HepG2 (cell line): Measurements from ENCODE around the gene LGI4. TPM values are rescaled to one million over a fixed set of nuclear protein-coding genes. Genes with fewer than 3 reads are reported as not detected.
A peak's percentile ranks its signal among the peaks of the same experiment; 100 is the strongest.

Source experiments
- ARNTL ChIP-seq: sonication (generic); formaldehyde crosslinking; IDR thresholded peaks from 2 replicates; pipeline ENCODE4 v1.4.0; 2020; ENCODE audit warnings: mild to moderate bottlenecking, missing genetic modification reagents
- ELF3 ChIP-seq: IDR thresholded peaks from 2 replicates; pipeline ENCODE4 v1.6.1; 2016; ENCODE audit warnings: missing genetic modification reagents, missing compliant biosample characterization
- HCFC1 ChIP-seq: fragments of 150-350 bp; IDR thresholded peaks from 2 replicates; pipeline ENCODE4 v1.6.1; 2014; ENCODE audit warnings: low read depth, low read length
- HNF4A ChIP-seq: sonication (generic); formaldehyde crosslinking; IDR thresholded peaks from 2 replicates; pipeline ENCODE4 v1.4.0; 2020; ENCODE audit warnings: missing genetic modification reagents
- MED1 ChIP-seq: sonication (generic); formaldehyde crosslinking; IDR thresholded peaks from 2 replicates; pipeline ENCODE4 v1.4.0; 2020; ENCODE audit warnings: missing genetic modification reagents
- RAD21 ChIP-seq: fragments of 450-650 bp; formaldehyde crosslinking; IDR thresholded peaks from 2 replicates; pipeline ENCODE4 v1.5.0; 2020; ENCODE audit warnings: mild to moderate bottlenecking
- REXO4 ChIP-seq: sonication (generic); formaldehyde crosslinking; IDR thresholded peaks from 2 replicates; pipeline ENCODE4 v1.8.0; 2022; ENCODE audit warnings: missing genetic modification reagents, mild to moderate bottlenecking, borderline replicate concordance
- RXRB ChIP-seq: IDR thresholded peaks from 2 replicates; pipeline ENCODE4 v1.6.1; 2016; ENCODE audit warnings: borderline replicate concordance, missing genetic modification reagents, missing compliant biosample characterization
- SMAD3 ChIP-seq: sonication (generic); formaldehyde crosslinking; IDR thresholded peaks from 2 replicates; pipeline ENCODE4 v1.4.0; 2020; ENCODE audit warnings: missing genetic modification reagents
- SP2 ChIP-seq: sonication (generic); formaldehyde crosslinking; IDR thresholded peaks from 2 replicates; pipeline ENCODE4 v1.5.1; 2020; ENCODE audit warnings: mild to moderate bottlenecking, missing genetic modification reagents
- TEAD3 ChIP-seq: optimal IDR thresholded peaks from 2 replicates; pipeline ENCODE3; 2016; ENCODE audit warnings: borderline replicate concordance
- ZBTB20 ChIP-seq: sonication (generic); formaldehyde crosslinking; IDR thresholded peaks from 2 replicates; pipeline ENCODE4 v1.8.1; 2023; ENCODE audit warnings: missing genetic modification reagents, low read depth, mild to moderate bottlenecking, borderline replicate concordance
- ZFP41 ChIP-seq: sonication (generic); formaldehyde crosslinking; IDR thresholded peaks from 2 replicates; pipeline ENCODE4 v1.4.0; 2020; ENCODE audit warnings: mild to moderate bottlenecking, missing genetic modification reagents, borderline replicate concordance
- ZKSCAN5 ChIP-seq: sonication (generic); formaldehyde crosslinking; IDR thresholded peaks from 2 replicates; pipeline ENCODE4 v1.5.1; 2020; ENCODE audit warnings: mild to moderate bottlenecking, missing genetic modification reagents
- ZNF501 ChIP-seq: sonication (generic); formaldehyde crosslinking; IDR thresholded peaks from 2 replicates; pipeline ENCODE4 v1.5.1; 2020; ENCODE audit warnings: mild to moderate bottlenecking, moderate library complexity, missing genetic modification reagents
- ZNF556 ChIP-seq: sonication (generic); formaldehyde crosslinking; IDR thresholded peaks from 2 replicates; pipeline ENCODE4 v1.4.0; 2020; ENCODE audit warnings: mild to moderate bottlenecking, missing genetic modification reagents, borderline replicate concordance
- ZNF629 ChIP-seq: sonication (generic); formaldehyde crosslinking; conservative IDR thresholded peaks from 2 replicates; pipeline ENCODE4 v1.5.0; 2020; ENCODE audit warnings: missing genetic modification reagents
- ZNF674 ChIP-seq: sonication (generic); formaldehyde crosslinking; IDR thresholded peaks from 2 replicates; pipeline ENCODE4 v1.5.0; 2020; ENCODE audit warnings: low read depth, mild to moderate bottlenecking, missing genetic modification reagents
- ZNF703 ChIP-seq: sonication (generic); formaldehyde crosslinking; IDR thresholded peaks from 2 replicates; pipeline ENCODE4 v1.5.1; 2020; ENCODE audit warnings: missing genetic modification reagents, mild to moderate bottlenecking, moderate library complexity, borderline replicate concordance
- ZNF788 ChIP-seq: sonication (generic); formaldehyde crosslinking; IDR thresholded peaks from 2 replicates; pipeline ENCODE4 v1.5.0; 2020; ENCODE audit warnings: mild to moderate bottlenecking, missing genetic modification reagents, borderline replicate concordance
- ZSCAN25 ChIP-seq: sonication (generic); formaldehyde crosslinking; IDR thresholded peaks from 2 replicates; pipeline ENCODE4 v1.8.0; 2022; ENCODE audit warnings: mild to moderate bottlenecking, missing genetic modification reagents
- polyA plus RNA-seq, 8 experiments: library from polyadenylated mRNA; depleted of rRNA in 3 of 8; stranded (reverse) in 7 of 8; unstranded in 1 of 8; fragments of >200 nt; fragmentation: Illumina TruSeq in 4 of 8; extraction: Trizol in 4 of 8; gene quantifications; 2 replicates each; pipeline versions ENCODE4 v1.2.1 to v1.2.3, GENCODE V29; 2011 to 2016; ENCODE audit warnings: low read depth in 4 of 8, missing spikeins in 1 of 8, mixed read lengths in 1 of 8; ENCODE audit not compliant: insufficient read depth in 1 of 8
- total RNA-seq, 5 experiments: library from RNA; depleted of rRNA; stranded (reverse); fragments of >200 nt; fragmentation: Illumina TruSeq; extraction: Trizol; gene quantifications; 2 replicates each; pipeline ENCODE4 v1.2.3, GENCODE V29; 2016; ENCODE audit warnings: low read depth in 1 of 5
- TF ChIP-seq, protein P1 (sequence below): sonication (generic); formaldehyde crosslinking; IDR thresholded peaks from 2 replicates; pipeline ENCODE4 v1.8.0; 2022; ENCODE audit warnings: mild to moderate bottlenecking, missing genetic modification reagents
- TF ChIP-seq, protein P2 (sequence below): sonication (generic); formaldehyde crosslinking; IDR thresholded peaks from 2 replicates; pipeline ENCODE4 v1.5.1; 2020; ENCODE audit warnings: mild to moderate bottlenecking, missing genetic modification reagents, borderline replicate concordance
- TF ChIP-seq, protein P3 (sequence below): sonication (generic); formaldehyde crosslinking; IDR thresholded peaks from 2 replicates; pipeline ENCODE4 v1.4.0; 2020; ENCODE audit warnings: missing genetic modification reagents, borderline replicate concordance

LGI4 gene
- total and polyA plus RNA-seq, 2 of the 13 experiments (the other 11 are each of a cell fraction or from before 2014, with no cell fraction given): 2.8 TPM; not detected in 1

DNA sequence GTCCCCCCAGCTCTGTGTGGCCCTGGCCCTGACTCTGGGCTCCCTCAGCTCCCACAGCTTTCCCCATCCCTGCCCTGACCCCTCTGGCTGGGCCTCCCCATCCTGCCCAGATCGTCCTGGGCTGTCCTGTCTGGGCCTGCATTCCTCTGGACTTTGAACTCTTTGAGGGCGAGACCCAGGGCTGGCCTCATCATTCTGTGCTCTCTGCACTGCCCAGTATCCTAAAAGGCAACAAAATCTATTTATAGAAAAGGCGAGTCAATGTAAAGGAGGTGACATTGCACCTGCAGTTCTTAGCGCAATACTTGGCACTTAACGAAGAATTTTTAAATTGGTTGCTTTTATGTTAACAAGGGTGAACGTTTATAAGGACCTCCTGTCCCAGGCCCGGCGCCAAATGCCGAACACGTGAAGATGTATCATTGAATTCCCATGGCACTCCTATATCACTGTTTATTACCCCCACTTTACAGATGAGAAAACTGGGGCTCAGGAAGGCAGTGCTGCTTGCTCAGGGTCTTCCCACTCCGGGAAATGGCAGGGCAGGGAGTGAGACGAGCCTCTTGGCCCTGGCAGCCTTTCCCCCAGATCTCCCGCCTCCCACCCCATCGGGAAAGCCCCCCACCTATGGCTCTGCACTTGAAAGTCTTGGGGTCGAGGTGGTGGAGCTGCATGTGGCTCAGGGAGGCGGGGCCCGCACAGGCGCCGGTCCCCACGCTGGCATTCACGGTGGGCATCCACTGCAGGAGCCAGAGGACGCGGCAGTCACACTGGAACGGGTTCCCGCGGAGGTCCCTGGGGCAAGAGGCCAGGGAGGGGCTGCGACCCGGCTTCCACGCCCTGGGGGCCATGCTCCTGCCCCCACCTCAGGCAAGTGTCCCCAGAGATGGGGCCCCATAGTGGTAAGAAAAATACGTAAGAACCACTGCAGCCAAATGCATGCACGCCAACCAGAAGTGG, 3.8 kb downstream of the LGI4 start (continued):
- TF ChIP-seq ZSCAN25 (CRISPR knock-in tag) (no peak; the same call in 1 of the 2 replicates), REXO4 (CRISPR knock-in tag) (no peak), ZNF788 (CRISPR knock-in tag) (peak; percentile 25; the same call in 1 of the 2 replicates), RAD21 (CRISPR knock-in tag) (no peak), RXRB (peak; percentile 85), ZKSCAN5 (peak; percentile 91), ZNF674 (CRISPR knock-in tag) (no peak), ELF3 (0 out of 2 replicates have a peak, but pooled peaks have one; percentile 18), HNF4A (peak; percentile 84), ZBTB20 (CRISPR knock-in tag) (peak; percentile 89; the same call in 1 of the 2 replicates), ARNTL (0 out of 2 replicates have a peak, but pooled peaks have one; percentile 49), ZNF703 (CRISPR knock-in tag) (no peak), SP2 (CRISPR knock-in tag) (no peak), TEAD3 (CRISPR knock-in tag) (peak; percentile 94), ZFP41 (CRISPR knock-in tag) (no peak), ZNF501 (CRISPR knock-in tag) (peak; percentile 50), ZNF629 (peak; percentile 67), ZNF556 (CRISPR knock-in tag) (no peak), SMAD3 (CRISPR knock-in tag) (no peak), MED1 (peak; percentile 93), HCFC1 (no peak)
- TF ChIP-seq, protein P1, sequence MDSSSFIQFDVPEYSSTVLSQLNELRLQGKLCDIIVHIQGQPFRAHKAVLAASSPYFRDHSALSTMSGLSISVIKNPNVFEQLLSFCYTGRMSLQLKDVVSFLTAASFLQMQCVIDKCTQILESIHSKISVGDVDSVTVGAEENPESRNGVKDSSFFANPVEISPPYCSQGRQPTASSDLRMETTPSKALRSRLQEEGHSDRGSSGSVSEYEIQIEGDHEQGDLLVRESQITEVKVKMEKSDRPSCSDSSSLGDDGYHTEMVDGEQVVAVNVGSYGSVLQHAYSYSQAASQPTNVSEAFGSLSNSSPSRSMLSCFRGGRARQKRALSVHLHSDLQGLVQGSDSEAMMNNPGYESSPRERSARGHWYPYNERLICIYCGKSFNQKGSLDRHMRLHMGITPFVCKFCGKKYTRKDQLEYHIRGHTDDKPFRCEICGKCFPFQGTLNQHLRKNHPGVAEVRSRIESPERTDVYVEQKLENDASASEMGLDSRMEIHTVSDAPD (CRISPR knock-in tag): peak; percentile 54; the same call in 1 of the 2 replicates
- TF ChIP-seq, protein P2, sequence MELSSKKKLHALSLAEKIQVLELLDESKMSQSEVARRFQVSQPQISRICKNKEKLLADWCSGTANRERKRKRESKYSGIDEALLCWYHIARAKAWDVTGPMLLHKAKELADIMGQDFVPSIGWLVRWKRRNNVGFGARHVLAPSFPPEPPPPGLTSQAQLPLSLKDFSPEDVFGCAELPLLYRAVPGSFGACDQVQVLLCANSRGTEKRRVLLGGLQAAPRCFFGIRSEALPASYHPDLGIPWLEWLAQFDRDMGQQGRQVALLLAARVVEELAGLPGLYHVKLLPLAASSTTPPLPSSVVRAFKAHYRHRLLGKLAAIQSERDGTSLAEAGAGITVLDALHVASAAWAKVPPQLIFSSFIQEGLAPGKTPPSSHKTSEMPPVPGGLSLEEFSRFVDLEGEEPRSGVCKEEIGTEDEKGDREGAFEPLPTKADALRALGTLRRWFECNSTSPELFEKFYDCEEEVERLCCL (CRISPR knock-in tag): no peak
- TF ChIP-seq, protein P3, sequence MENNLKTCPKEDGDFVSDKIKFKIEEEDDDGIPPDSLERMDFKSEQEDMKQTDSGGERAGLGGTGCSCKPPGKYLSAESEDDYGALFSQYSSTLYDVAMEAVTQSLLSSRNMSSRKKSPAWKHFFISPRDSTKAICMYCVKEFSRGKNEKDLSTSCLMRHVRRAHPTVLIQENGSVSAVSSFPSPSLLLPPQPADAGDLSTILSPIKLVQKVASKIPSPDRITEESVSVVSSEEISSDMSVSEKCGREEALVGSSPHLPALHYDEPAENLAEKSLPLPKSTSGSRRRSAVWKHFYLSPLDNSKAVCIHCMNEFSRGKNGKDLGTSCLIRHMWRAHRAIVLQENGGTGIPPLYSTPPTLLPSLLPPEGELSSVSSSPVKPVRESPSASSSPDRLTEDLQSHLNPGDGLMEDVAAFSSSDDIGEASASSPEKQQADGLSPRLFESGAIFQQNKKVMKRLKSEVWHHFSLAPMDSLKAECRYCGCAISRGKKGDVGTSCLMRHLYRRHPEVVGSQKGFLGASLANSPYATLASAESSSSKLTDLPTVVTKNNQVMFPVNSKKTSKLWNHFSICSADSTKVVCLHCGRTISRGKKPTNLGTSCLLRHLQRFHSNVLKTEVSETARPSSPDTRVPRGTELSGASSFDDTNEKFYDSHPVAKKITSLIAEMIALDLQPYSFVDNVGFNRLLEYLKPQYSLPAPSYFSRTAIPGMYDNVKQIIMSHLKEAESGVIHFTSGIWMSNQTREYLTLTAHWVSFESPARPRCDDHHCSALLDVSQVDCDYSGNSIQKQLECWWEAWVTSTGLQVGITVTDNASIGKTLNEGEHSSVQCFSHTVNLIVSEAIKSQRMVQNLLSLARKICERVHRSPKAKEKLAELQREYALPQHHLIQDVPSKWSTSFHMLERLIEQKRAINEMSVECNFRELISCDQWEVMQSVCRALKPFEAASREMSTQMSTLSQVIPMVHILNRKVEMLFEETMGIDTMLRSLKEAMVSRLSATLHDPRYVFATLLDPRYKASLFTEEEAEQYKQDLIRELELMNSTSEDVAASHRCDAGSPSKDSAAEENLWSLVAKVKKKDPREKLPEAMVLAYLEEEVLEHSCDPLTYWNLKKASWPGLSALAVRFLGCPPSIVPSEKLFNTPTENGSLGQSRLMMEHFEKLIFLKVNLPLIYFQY: peak; percentile 88; the same call in 1 of the 2 replicates
